ENCODE measurements around the gene RABEPK.
"Not testable (repeated sequence)": the region's sequence is repeated elsewhere in the genome, so short reads cannot be mapped to it uniquely, and the experiment has no call there.

RABEPK gene

DNA sequence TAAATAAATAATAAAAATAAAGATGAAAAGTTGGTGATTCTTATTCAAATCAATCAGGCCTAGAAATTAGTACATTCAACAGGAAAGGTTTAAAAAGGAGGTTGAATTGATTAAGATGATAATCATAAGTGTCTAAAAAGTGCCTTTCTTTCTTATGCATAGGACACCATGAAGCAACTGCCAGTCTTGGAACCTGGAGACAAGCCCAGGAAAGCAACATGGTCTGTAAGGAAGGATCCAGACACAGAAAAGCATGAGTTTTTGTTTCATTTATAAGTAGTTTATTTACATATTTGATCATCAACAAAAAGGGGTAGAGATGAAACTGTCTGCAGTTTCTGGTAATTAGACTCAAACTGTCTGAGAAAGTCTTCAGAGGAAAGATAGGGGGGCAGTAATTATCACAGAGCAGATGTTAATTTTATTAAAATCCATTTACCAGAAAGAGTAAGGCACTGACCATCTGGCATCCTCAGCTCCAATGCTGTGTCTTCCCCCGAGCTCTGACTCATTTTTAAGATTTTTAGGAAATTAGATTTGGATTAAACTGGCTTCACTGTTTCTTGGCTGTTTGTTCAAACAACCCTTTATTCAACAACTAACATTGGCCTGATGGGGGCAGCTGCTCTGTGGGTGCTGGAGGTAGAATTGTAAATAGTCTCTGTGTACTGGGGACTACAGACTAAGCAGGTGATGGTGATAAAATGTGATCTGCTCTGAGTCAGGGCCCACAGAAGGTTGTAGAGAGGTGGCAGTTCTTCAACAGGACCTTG is 2.7 kb downstream of the RABEPK start:
- DNase-seq: peak; percentile 26

DNA sequence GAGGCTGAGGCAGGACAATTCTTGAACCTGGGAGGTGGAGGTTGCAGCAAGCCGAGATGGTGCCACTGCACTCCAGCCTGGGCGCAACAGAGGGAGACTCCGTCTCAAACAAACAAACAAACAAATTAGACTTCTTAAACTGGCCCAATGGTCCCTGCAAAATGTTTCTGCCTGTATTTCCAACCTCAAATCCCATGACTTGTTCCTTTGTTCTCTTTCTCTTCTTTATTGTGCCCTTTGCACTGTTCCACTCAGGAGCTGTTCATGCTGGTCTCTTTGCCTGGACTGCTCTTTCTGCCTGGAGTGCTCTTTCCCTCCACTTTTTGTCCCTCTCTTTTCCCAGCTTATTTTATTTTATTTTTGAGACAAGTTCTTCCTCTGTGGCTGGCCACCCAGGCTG is 4.1 kb downstream of the RABEPK start:
- no peak for DNase-seq

DNA sequence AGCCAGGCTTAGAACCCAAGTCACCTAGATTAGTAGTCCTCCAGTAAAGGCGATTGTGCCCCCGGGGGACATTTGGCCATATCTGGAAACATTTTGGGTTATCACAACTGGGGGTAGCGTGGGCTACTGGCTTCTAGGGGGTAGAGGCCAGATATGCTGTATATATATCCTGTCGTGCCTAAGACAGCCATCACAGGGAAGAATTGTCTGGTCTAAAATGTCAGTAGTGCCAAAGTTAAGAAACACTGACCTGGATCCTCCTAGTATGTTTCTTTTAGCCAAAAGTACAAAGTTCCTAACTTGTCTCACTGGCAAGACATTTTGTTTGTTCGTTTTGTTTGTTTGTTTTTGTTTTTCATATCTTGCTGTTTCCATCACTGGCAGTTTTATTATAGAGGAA is 13.8 kb downstream of the RABEPK start:
- no peak for DNase-seq

DNA sequence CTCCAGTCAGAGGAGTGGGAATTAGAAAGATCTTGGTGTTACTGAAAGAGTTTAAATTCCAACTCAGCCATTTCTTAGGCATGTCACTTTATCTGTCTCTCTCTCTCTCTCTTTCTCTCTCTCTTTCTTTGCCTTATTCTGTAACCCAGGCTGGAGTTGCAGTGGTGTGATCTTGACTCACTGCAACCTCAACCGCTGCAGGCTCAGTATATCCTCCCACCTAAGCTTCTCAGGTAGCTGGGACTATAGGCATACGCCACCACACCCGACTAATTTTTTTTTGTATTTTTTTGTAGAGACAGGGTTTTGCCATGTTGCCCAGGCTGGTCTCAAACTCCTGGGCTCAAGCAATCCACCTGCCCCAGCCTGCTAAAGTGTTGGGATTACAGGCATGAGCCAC is 18.3 kb downstream of the RABEPK start:
- DNase-seq: no peak

DNA sequence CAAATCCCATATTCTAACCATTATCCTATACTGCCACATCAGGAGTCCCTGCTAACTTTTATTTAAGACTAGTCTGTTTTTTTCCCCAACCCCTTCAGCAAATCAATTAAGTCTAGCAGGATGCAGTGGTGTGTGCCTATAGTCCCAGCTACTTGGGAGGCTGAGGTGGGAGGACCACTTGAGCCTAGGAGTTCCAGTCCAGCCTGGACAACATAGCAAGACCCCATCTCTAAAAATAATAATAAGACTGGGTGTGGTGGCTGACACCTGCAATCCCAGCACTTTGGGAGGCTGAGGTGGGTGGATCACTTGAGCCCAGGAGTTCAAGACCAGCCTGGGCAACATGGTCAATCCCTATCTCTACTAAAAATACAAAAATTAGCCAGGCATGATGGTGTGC is 24.5 kb downstream of the RABEPK start:
- DNase-seq: not testable (repeated sequence)

DNA sequence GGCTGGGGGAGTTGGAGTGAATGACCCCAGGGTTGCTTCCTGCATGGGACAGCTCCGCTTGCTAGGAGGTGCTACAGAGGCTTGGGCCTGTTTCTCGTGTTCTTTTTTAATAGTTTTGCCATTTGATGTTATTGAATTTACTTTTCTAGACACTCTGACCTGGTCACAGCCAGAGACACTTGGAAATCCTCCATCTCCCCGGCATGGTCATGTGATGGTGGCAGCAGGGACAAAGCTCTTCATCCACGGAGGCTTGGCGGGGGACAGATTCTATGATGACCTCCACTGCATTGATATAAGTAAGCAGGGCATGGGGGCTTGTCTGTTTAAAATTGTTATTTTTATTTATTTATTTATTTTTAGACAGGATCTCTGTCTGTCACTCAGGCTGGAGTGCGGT is 27.4 kb downstream of the RABEPK start:
- DNase-seq: no peak

DNA sequence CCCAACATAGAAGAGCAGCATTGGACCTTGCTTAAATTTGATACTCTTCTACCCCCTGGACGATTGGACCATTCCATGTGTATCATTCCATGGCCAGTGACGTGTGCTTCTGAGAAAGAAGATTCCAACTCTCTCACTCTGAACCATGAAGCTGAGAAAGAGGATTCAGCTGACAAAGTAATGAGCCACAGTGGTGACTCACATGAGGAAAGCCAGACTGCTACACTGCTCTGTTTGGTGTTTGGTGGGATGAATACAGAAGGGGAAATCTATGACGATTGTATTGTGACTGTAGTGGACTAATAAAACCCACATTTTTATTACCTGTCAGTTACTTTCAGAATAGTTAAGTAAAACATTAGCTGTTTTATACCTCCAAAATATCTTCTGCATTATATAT is 33.3 kb downstream of the RABEPK start:
- DNase-seq: no peak

DNA sequence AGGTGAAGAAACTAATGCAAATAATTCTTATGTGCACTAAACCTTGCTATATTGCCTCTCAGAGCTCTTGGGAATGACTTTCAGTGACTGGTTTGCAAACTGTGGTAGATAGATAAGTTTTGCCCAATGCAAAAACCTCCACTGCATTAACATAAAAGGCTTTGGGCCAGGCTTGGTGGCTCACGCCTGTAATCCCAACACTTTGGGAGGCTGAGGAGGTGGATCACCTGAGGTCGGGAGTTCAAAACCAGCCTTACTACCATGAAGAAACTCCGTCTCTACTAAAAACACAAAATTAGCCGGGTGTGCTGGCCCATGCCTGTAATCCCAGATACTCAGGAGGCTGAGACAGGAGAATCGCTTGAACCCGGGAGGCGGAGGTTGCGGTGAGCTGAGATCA is 33.8 kb downstream of the RABEPK start:
- not testable (repeated sequence) for DNase-seq

DNA sequence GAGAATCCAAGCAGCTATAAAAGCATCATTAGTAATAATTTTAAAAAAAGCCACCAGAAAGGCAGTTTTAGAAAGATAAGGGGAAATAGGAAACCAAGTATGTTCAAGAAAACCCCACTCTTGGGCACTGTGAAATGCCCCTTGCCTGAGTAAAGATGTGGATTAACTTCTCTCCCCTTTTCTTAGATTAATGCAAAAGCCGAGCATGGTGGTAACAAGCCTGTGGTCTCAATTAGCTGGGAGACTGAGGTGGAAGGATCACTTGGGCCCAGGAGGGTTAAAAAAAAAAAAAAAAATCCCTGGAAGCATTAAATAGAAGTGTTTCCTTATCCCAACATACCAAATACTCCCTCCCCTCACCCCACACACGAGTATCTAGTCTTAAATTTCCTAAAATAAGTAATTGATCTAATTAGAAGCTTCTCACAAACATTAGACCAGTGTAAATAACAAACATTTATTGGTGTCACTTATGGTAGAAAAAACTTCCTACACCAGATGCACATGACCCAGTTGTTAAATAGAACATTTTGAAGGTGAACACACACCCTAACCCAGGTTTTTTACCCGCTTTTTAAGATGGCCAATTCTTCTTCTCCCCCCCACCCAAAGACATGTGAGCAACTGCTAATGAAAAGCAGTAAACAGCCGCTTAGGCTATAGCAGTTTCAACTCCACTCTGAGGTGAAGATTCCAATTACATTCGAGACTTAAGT is 35.6 kb downstream of the RABEPK start:
- DNase-seq: no peak

DNA sequence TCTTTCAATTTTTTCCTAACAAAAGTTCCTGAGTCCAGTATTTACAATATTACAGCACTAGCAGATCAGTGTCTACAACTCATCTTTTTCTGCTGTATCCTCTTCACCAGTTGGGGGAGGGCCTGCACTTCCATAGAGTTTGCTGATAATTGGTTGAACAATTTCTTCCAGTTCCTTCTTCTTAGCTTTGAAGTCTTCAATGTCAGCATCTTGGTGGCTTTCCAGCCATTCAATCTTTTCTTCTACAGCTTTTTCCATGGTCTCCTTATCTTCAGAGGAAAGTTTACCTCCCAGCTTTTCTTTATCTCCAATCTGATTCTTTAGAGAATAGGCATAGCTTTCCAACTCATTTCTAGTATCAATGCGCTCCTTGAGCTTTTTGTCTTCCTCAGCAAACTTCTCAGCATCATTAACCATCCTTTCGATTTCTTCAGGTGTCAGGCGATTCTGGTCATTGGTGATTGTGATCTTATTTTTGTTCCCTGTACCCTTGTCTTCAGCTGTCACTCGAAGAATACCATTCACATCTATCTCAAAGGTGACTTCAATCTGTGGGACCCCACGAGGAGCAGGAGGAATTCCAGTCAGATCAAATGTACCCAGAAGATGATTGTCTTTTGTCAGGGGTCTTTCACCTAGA is 36.3 kb downstream of the RABEPK start:
- DNase-seq: not testable (repeated sequence)

DNA sequence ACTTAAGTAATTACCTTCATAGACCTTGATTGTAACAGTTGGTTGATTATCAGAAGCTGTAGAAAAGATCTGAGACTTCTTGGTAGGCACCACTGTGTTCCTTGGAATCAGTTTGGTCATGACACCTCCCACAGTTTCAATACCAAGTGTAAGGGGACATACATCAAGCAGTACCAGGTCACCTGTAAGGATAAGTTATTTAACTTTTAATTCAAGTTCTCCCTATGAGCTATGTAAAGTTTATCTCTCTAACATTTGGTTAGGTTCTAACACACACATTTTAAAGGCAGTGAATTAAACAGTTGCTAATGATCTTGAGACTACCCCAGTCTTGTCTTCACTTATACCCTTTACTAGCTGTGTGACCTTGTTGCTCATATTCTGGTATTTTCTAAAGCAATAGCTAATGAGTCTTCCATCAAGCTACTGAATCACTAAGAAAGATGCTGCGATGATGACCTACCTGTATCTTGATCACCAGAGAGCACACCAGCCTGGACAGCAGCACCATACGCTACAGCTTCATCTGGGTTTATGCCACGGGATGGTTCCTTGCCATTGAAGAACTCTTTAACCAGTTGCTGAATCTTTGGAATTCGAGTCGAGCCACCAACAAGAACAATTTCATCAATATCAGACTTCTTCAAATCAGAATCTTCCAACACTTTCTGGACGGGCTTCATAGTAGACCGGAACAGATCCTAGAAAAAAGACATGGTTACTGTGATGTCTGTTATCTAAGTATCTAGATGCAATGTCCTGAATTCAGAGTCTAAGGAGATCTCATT is 38.0 kb downstream of the RABEPK start:
- DNase-seq: no peak

DNA sequence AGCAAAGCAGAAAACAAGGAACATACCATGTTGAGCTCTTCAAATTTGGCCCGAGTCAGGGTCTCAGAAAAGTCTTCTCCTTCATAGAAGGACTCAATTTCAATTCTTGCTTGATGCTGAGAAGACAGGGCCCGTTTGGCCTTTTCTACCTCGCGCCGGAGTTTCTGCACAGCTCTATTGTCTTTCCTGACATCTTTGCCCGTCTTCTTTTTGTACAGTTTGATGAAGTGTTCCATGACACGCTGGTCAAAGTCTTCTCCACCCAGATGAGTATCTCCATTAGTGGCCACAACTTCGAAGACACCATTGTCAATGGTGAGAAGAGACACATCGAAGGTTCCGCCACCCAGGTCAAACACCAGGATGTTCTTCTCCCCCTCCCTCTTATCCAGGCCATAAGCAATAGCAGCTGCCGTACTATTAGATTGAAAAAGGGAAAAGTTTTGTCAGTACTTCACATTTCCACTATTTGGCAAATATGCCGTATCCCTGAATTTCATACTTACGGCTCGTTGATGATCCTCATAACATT is 38.6 kb downstream of the RABEPK start:
- no peak for DNase-seq

DNA sequence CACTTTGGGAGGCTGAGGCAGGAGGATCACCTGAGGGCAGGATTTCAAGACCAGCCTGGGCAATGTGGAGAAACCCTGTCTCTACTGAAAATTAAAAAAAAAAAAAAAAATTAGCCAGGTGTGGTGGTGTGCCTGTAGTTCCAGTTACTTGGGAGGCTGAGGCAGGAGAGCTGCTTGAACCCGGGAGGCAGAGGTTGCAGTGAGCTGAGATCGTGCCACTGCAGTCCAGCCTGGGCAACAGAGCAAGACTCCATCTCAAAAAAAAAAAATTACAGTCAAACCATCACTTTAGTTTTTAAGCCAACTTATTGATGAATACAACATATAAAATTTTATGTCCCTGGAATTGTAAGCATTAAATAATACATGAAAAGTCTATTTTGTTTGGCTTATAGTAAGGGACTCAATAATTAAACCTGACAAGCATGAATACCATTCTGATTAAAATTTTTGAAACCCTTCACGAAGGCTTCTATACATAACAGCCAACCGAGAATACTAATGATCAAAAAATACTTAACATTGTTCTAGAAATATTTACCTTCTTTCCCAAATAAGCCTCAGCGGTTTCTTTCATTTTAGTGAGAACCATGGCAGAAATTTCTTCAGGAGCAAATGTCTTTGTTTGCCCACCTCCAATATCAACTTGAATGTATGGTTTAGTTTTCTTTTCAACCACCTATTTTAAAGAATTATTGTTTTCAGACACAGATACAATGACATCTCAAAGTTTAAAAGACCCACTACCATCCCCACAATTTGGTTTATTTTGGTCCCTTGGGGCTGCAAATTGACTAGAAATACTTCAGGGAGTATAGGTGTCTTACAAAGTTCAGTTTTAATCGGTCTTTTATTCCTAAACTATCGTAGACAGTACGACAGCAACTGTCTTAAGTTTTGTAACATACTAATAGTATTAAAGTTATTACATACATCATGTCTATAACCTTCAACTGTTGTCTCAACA is 39.6 kb downstream of the RABEPK start:
- DNase-seq: no peak

DNA sequence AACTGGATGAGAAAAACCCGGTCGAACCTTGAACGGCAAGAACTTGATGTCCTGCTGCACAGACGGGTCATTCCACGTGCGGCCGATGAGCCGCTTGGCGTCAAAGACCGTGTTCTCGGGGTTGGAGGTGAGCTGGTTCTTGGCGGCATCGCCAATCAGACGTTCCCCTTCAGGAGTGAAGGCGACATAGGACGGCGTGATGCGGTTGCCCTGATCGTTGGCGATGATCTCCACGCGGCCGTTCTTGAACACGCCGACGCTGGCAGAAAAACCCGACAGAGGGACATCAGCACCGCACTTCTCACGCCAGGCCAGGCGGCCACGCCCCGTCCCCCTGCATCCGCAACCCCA is 40.3 kb downstream of the RABEPK start:
- no peak for DNase-seq

DNA sequence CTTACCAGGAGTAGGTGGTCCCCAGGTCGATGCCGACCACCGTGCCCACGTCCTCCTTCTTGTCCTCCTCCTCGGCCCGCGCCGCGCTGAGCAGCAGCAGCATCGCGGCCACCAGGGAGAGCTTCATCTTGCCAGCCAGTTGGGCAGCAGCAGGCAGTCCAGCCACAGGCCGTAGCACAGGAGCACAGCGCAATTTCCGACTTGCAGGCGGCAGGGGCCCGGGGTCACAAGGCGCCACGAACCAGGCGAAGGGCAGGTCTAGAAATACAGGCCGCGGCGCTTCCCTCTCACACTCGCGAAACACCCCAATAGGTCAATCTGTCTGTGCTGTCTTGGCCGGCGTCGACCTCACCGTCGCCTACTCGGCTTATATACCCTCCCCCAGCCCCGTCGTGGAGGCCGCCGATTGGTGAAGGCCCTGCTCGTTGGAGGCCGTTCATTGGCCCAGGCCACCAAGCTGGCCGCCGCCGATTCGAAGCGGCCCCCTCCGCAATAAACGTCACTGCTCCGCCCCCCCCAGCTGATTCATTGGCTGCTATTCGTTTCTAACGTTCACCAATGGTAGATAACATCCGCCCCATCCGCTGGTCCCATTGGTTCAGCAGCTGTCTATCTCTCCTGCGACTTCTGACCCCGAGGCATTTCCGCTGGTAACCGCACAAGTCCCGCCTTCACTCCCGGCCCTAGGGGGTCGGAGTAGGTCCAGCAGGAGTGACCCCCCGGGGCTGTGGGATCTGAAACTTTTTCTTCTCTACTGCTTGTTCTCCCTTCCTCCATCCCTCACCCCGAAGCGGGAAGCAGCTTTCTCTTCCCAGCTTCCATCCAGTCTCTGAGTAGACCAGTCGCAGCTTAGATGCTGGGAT is 40.9 kb downstream of the RABEPK start, which contains the start of gene HSPA5:
Gene HSPA5 (minus strand): TSS at position 344 of the 863 bp plus-strand sequence. CDS start 217 bp downstream, at position 127.
- DNase-seq: peak; percentile 95

DNA sequence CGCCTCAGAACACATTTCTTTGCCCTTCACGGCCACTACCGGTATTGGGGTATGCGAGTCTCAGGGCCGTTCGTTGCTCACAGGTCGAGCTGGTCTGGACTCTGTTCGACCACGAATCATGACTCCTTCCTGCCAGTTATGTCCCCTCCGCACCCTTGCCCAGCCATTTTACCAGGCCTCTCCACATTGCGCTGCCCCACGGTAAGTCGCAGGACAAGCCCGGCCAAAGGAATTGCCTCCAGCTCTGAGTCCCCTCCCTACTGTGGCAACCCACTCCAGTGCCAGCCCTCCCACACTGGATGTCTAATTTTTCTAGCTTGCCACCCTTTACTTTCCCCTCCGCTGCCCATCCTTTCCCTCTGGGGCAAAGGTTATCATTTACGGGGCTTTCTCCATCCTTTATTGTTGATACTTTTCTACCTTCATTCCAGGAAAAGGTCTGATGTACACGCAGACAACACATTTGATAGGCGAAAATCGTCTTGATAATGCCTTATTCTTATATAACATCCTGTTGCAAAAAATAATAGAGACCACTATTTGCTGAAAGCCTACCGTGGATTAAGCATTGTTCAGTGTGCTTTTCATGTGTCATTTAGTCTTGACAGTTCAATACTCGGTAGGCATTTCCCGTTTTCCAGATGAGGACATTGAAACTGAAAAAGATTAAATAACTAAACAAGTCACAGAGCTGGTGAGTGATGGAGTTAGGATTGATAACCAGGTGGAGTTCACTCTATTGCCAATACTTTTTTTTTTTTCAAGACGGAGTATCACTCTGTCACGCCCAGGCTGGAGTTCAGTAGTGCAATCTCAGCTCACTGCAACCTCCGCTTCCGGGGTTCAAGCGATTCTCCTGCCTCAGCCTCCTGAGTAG is 41.8 kb downstream of the RABEPK start:
- DNase-seq: no peak

DNA sequence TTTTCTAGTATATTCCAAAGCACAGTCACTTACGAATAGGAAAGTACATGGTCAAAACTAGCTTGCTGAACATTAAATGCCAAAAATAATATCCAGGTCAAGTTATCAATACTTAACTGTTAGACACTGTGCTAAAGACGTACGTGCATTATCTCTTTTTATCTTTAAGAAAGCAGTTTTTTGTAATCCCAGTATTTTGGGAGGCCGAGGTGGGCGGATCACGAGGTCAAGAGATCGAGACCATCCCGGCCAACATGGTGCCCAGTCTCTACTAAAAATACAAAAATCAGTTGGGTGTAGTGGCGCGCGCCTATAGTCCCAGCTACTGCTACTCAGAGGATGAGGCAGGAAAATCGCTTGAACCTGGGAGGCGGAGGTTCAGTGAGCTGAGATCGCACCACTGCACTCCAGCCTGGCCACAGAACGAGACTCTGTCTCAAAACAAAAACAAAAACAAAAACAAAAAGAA is 43.5 kb downstream of the RABEPK start:
- DNase-seq: no peak

DNA sequence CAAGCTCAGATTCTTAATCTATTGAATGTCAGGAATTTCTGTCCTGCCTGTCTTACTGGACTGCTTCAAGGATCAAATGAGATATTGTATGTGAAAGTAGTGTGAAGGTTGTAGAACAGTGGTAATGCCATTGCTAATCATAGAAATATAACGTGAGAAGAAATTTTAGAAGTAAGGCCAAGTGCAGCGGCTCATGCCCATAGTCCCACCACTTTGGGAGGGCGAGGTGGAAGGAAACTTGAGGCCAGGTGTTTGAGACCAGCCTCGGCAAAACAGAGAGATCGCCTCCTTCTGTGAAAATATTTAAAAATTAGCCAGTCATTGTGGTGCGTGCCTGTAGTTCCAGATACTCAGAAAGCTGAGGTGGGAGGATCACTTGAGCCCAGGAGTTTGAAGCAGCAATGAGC is 45.9 kb downstream of the RABEPK start:
- DNase-seq: no peak

DNA sequence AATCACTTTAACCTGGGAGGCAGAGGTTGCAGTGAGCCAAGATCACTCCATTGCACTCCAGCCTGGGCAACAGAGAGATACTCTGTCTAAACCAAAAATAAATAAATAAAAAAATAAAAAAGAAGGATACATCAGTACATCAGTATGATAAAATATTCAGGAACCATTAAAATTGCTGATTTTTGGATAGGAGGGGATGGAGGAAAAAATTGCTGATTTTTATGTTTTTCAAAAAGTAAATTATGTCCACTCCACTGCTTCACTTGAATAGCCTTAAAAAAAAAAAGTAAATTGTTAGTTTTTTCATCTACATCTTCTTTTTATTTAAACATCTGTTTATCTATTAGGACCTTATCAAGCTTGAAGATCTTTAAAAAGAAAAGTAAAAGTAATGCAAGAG is 53.9 kb downstream of the RABEPK start:
- DNase-seq: no peak
